HCT116 (cell line): ENCODE measurements around the gene RIT2. TPM values are rescaled to one million over a fixed set of nuclear protein-coding genes. Genes with fewer than 3 reads are reported as not detected.

Experiments used
- ATAC-seq: fragments of 200-7000 bp; cut with Tn5 transposase; 2 replicates; pipeline ENCODE4 v1.9.1; 2020; ENCODE audit warnings: mild to moderate bottlenecking, moderate library complexity
- BruUV-seq: library from RNA; stranded (reverse); fragments of 400-500 nt; replicated peaks from 2 replicates; lab custom pipeline; 2021; lab: Mats Ljungman, UMichigan
- CTCF ChIA-PET: fragments of 300-600 bp; sonication (Branson Sonifier 250); formaldehyde crosslinking; loops from one replicate; lab custom pipeline; 2021; ENCODE audit warnings: antibody characterized with exemption; lab: Charles Lee
- POLR2A ChIA-PET: fragments of 300-600, 350-600 bp; sonication (Branson Sonifier 250); formaldehyde crosslinking; loops from one replicate; lab custom pipeline; 2021; ENCODE audit warnings: antibody characterized with exemption; lab: Charles Lee
- RAD21 ChIA-PET, 2 experiments: fragments of 300-600 bp; sonication (Branson Sonifier 250); formaldehyde crosslinking; loops; one replicate each; lab custom pipeline; 2023; ENCODE audit warnings: low total read pairs in 2 of 2; ENCODE audit not compliant: uncharacterized antibody in 2 of 2, unreplicated experiment in 2 of 2, low non-redundant PET in 1 of 2; lab: Charles Lee
- DNase-seq: peaks from one replicate; pipeline ENCODE4 v3.0.0-alpha.2; 2010; ENCODE audit warnings: low read depth, low spot score
- H2AFZ ChIP-seq: fragments of 200-600 bp; shearing (Covaris generic), sonication (generic); 2 replicates; pipeline ENCODE4 v1.6.1; 2017; ENCODE audit warnings: low read depth, mixed run types, mixed read lengths, antibody characterized with exemption, low read length; ENCODE audit not compliant: poor library complexity, severe bottlenecking
- H3K27ac ChIP-seq: 2 replicates; pipeline ENCODE4 v1.5.1; 2012; ENCODE audit warnings: low read depth, low read length
- H3K27me3 ChIP-seq: fragments of 200-600 bp; sonication (generic); 2 replicates; pipeline ENCODE4 v1.6.1; 2016; ENCODE audit warnings: mixed run types, low read length, mixed read lengths; ENCODE audit not compliant: insufficient read depth
- H3K36me3 ChIP-seq, 2 experiments: fragments of 200-500 bp in 1 of 2; fragments of 200-600 bp in 1 of 2; sonication (Bioruptor generic) in 1 of 2; sonication (generic) in 1 of 2; 2 replicates each; pipeline versions ENCODE4 v1.5.1 to v1.6.1; 2014 to 2016; ENCODE audit warnings: low read length in 2 of 2, inconsistent platforms in 1 of 2, mixed read lengths in 1 of 2, mixed run types in 1 of 2; ENCODE audit not compliant: insufficient read depth in 2 of 2, control insufficient read depth in 1 of 2
- H3K4me1 ChIP-seq, 2 experiments: fragments of 200-600 bp in 1 of 2; sonication (generic) in 1 of 2; 2 replicates each; pipeline versions ENCODE4 v1.5.1 to v1.6.1; 2012 to 2017; ENCODE audit warnings: low read length in 2 of 2, inconsistent platforms in 1 of 2, mild to moderate bottlenecking in 1 of 2, mixed read lengths in 1 of 2, mixed run types in 1 of 2, moderate library complexity in 1 of 2; ENCODE audit not compliant: insufficient read depth in 2 of 2, control insufficient read depth in 1 of 2
- H3K4me2 ChIP-seq: fragments of 200-600 bp; sonication (generic); 2 replicates; pipeline ENCODE4 v1.6.1; 2017; ENCODE audit warnings: mixed run types, low read length, mixed read lengths
- H3K4me3 ChIP-seq, 2 experiments: fragments of 200-600 bp in 1 of 2; sonication (generic) in 1 of 2; replicated peaks in 1 of 2; 2 replicates each; pipeline ENCODE4 v1.5.1; 2011 to 2016; ENCODE audit warnings: low read length in 2 of 2, control low read depth in 1 of 2, low read depth in 1 of 2, mild to moderate bottlenecking in 1 of 2, mixed read lengths in 1 of 2, mixed run types in 1 of 2
- H3K79me2 ChIP-seq: fragments of 200-600 bp; sonication (generic); 2 replicates; pipeline ENCODE4 v1.6.1; 2017; ENCODE audit warnings: mild to moderate bottlenecking, mixed run types, low read length, moderate library complexity, mixed read lengths; ENCODE audit not compliant: insufficient read depth
- H3K9ac ChIP-seq: fragments of 200-600 bp; sonication (generic); 2 replicates; pipeline ENCODE4 v1.6.1; 2016; ENCODE audit warnings: low read length, mixed read lengths
- H3K9me2 ChIP-seq: fragments of 200-600 bp; sonication (generic), shearing (Covaris generic); 2 replicates; pipeline ENCODE4 v1.6.1; 2017; ENCODE audit warnings: mixed run types, mild to moderate bottlenecking, moderate library complexity; ENCODE audit not compliant: insufficient read depth
- H3K9me3 ChIP-seq, 2 experiments: fragments of 200-500 bp in 1 of 2; fragments of 200-600 bp in 1 of 2; sonication (Bioruptor generic) in 1 of 2; sonication (generic) in 1 of 2; 2 replicates each; pipeline ENCODE4 v1.6.1; 2014 to 2017; ENCODE audit warnings: low read length in 2 of 2, mixed read lengths in 2 of 2, inconsistent platforms in 1 of 2, low read depth in 1 of 2, mild to moderate bottlenecking in 1 of 2, mixed run types in 1 of 2, moderate library complexity in 1 of 2; ENCODE audit not compliant: control insufficient read depth in 1 of 2, insufficient read depth in 1 of 2
- H4K20me1 ChIP-seq: fragments of 200-600 bp; sonication (generic), shearing (Covaris generic); 2 replicates; pipeline ENCODE4 v1.6.1; 2017; ENCODE audit warnings: mixed run types, mild to moderate bottlenecking, moderate library complexity; ENCODE audit not compliant: insufficient read depth
- ATF3 ChIP-seq: IDR thresholded peaks from 2 replicates; pipeline ENCODE4 v1.6.1; 2012
- CBX3 ChIP-seq: IDR thresholded peaks from 2 replicates; pipeline ENCODE4 v1.6.1; 2012; ENCODE audit warnings: low read depth
- CTCF ChIP-seq, 3 experiments: fragments of 200-600 bp in 1 of 3; sonication (generic) in 1 of 3; IDR thresholded peaks in 2 of 3; conservative IDR thresholded peaks in 1 of 3; 2 replicates each; pipeline ENCODE4 v1.5.1; 2012 to 2017; ENCODE audit warnings: low read depth in 2 of 3, low read length in 2 of 3, antibody characterized with exemption in 1 of 3, borderline replicate concordance in 1 of 3, control low read depth in 1 of 3, mild to moderate bottlenecking in 1 of 3, mixed read lengths in 1 of 3, mixed run types in 1 of 3, moderate library complexity in 1 of 3; ENCODE audit not compliant: insufficient read depth in 1 of 3
- EGR1 ChIP-seq: IDR thresholded peaks from 2 replicates; pipeline ENCODE4 v1.6.1; 2012; ENCODE audit warnings: low read depth
- ELF1 ChIP-seq: IDR thresholded peaks from 2 replicates; pipeline ENCODE4 v1.6.1; 2012; ENCODE audit warnings: low read depth, borderline replicate concordance
- EZH2 ChIP-seq: fragments of 200-600 bp; sonication (generic); IDR thresholded peaks from 2 replicates; pipeline ENCODE4 v1.6.1; 2017; ENCODE audit warnings: antibody characterized with exemption, mixed run types
- EZH2phosphoT487 ChIP-seq: fragments of 200-600 bp; IDR thresholded peaks from 2 replicates; pipeline ENCODE4 v1.6.1; 2018; ENCODE audit warnings: antibody characterized with exemption, borderline replicate concordance
- FOSL1 ChIP-seq: IDR thresholded peaks from 2 replicates; pipeline ENCODE4 v1.6.1; 2012; ENCODE audit warnings: low read depth
- JUND ChIP-seq: IDR thresholded peaks from 2 replicates; pipeline ENCODE4 v1.6.1; 2012
- POLR2A ChIP-seq: IDR thresholded peaks from 2 replicates; pipeline ENCODE4 v1.7.0; 2011; ENCODE audit warnings: borderline replicate concordance; ENCODE audit not compliant: insufficient read depth, insufficient read length; ENCODE audit errors: extremely low read depth
- POLR2AphosphoS5 ChIP-seq: IDR thresholded peaks from 2 replicates; pipeline ENCODE4 v1.6.1; 2011; ENCODE audit warnings: mild to moderate bottlenecking, low read depth, low read length, moderate library complexity
- RAD21 ChIP-seq: IDR thresholded peaks from 2 replicates; pipeline ENCODE4 v1.6.1; 2012; ENCODE audit warnings: low read depth, mild to moderate bottlenecking
- SIN3A ChIP-seq: IDR thresholded peaks from 2 replicates; pipeline ENCODE4 v1.6.1; 2012; ENCODE audit warnings: low read depth
- SP1 ChIP-seq: IDR thresholded peaks from 2 replicates; pipeline ENCODE4 v1.6.1; 2012; ENCODE audit warnings: low read depth
- SRF ChIP-seq: IDR thresholded peaks from 2 replicates; pipeline ENCODE4 v1.6.1; 2012; ENCODE audit warnings: low read depth
- TCF7L2 ChIP-seq: IDR thresholded peaks from 2 replicates; pipeline ENCODE4 v1.7.0; 2011; ENCODE audit warnings: borderline replicate concordance, inconsistent platforms; ENCODE audit not compliant: insufficient read depth, insufficient read length; ENCODE audit errors: extremely low read depth
- YY1 ChIP-seq: IDR thresholded peaks from 2 replicates; pipeline ENCODE4 v1.6.1; 2011; ENCODE audit warnings: low read length, low read depth, moderate library complexity, mild to moderate bottlenecking; ENCODE audit not compliant: insufficient replicate concordance; ENCODE audit errors: extremely low read depth
- ZBTB33 ChIP-seq: IDR thresholded peaks from 2 replicates; pipeline ENCODE4 v1.6.1; 2011; ENCODE audit warnings: mild to moderate bottlenecking, low read length, moderate library complexity; ENCODE audit not compliant: insufficient replicate concordance; ENCODE audit errors: extremely low read depth
- ZFX ChIP-seq: fragments of 450-650 bp; IDR thresholded peaks from 2 replicates; pipeline ENCODE4 v1.6.1; 2017
- ZNF274 ChIP-seq: fragments of 200-500 bp; sonication (Bioruptor generic); IDR thresholded peaks from 2 replicates; pipeline ENCODE4 v1.6.1; 2014; ENCODE audit warnings: mild to moderate bottlenecking, low read depth, low read length, inconsistent platforms
- intact Hi-C: fragments of 100-400 bp; cut with micrococcal nuclease; formaldehyde crosslinking; loops from 2 replicates; pipeline ENCODE4 v1.10.0; 2022
- total RNA-seq: library from RNA; stranded (reverse); gene quantifications from one replicate; pipeline ENCODE4 v1.2.1, GENCODE V29; 2021; ENCODE audit not compliant: unreplicated experiment

Gene RIT2
- total RNA-seq, 1 experiment from 2014 or later = not detected

- ChIA-PET POLR2A (no interaction called here), RAD21 (no interaction called here), CTCF (no interaction called here)
- Histone ChIP-seq H3K9ac (no peak overlapping the region), H3K9me2 (no peaks in the 10 kb centered on the region), H2AFZ (no peak overlapping the region), H3K4me2 (no peak overlapping the region), H3K27ac (no peak overlapping the region), H3K27me3 (no peaks in the 10 kb centered on the region), H3K9me3 (peaks cover 25 to 29% of the 10 kb centered on the region in 2 experiments; a peak in 2 of 4 replicates), H3K4me3 (no peak overlapping the region), H3K4me1 (no peaks in the 10 kb centered on the region), H4K20me1 (no peaks in the 10 kb centered on the region), H3K79me2 (no peaks in the 10 kb centered on the region), H3K36me3 (no peaks in the 10 kb centered on the region)
- intact Hi-C loops = no loop called here
- ATAC-seq (no peak), DNase-seq (no peak)
- no peak for TF ChIP-seq ZFX
- no peak for TF ChIP-seq SRF
- TF ChIP-seq ZBTB33 = no peak
- TF ChIP-seq ATF3 = no peak
- TF ChIP-seq YY1 = no peak
- no peak for TF ChIP-seq ZNF274
- TF ChIP-seq FOSL1 = no peak
- TF ChIP-seq EZH2phosphoT487 = no peak
- TF ChIP-seq SP1 = no peak
- no peak for TF ChIP-seq POLR2AphosphoS5
- no peak for TF ChIP-seq EZH2
- TF ChIP-seq ELF1 = no peak
- no peak for TF ChIP-seq POLR2A
- no peak for TF ChIP-seq CTCF (IDR thresholded peaks at IDR 0.05 in 2 of 3, conservative IDR thresholded peaks at IDR 0.05 in 1 of 3; ENCODE audit: borderline replicate concordance in 1 of 3, insufficient read depth in 1 of 3, low read depth in 2 of 3, low read length in 2 of 3)
- no peak for TF ChIP-seq EGR1
- no peak for TF ChIP-seq RAD21
- TF ChIP-seq TCF7L2 = no peak
- no peak for TF ChIP-seq SIN3A
- no peak for TF ChIP-seq CBX3
- TF ChIP-seq JUND = no peak
- no TSS peak for BruUV-seq
These were observed 254.2 kb downstream of the RIT2 start for GRCh38 chr18:42861271-42861670.
